HepG2 (cell line): ENCODE data around the gene IRF5. TPM values are rescaled to one million over a fixed set of nuclear protein-coding genes. Genes with fewer than 3 reads are reported as not detected.

Experiments used
- ATF7-NPFF ChIP-seq: sonication (generic); formaldehyde crosslinking; IDR thresholded peaks from 2 replicates; pipeline ENCODE4 v1.8.1; 2023; ENCODE audit warnings: mild to moderate bottlenecking, low read depth, missing genetic modification reagents, moderate library complexity
- CREB3 ChIP-seq: sonication (generic); formaldehyde crosslinking; IDR thresholded peaks from 2 replicates; pipeline ENCODE4 v1.5.0; 2020; ENCODE audit warnings: missing genetic modification reagents
- IRX3 ChIP-seq: sonication (generic); formaldehyde crosslinking; IDR thresholded peaks from 2 replicates; pipeline ENCODE4 v1.8.1; 2023; ENCODE audit warnings: mild to moderate bottlenecking, low read depth, missing genetic modification reagents, borderline replicate concordance
- KLF11 ChIP-seq: IDR thresholded peaks from 2 replicates; pipeline ENCODE4 v1.6.1; 2016; ENCODE audit warnings: missing compliant biosample characterization
- MAFG ChIP-seq: sonication (generic); formaldehyde crosslinking; IDR thresholded peaks from 2 replicates; pipeline ENCODE4 v1.5.1; 2020; ENCODE audit warnings: mild to moderate bottlenecking, missing genetic modification reagents
- POLR2A ChIP-seq, 2 experiments: IDR thresholded peaks; 2 replicates each; pipeline ENCODE4 v1.6.1; 2011; ENCODE audit warnings: low read depth in 2 of 2, low read length in 2 of 2, mild to moderate bottlenecking in 1 of 2, moderate library complexity in 1 of 2; ENCODE audit not compliant: insufficient read depth in 1 of 2
- SMAD3 ChIP-seq: sonication (generic); formaldehyde crosslinking; IDR thresholded peaks from 2 replicates; pipeline ENCODE4 v1.4.0; 2020; ENCODE audit warnings: missing genetic modification reagents
- THAP7 ChIP-seq: sonication (generic); formaldehyde crosslinking; IDR thresholded peaks from 2 replicates; pipeline ENCODE4 v1.8.1; 2023; ENCODE audit warnings: mild to moderate bottlenecking, missing genetic modification reagents
- TSC22D2 ChIP-seq: sonication (generic); formaldehyde crosslinking; IDR thresholded peaks from 2 replicates; pipeline ENCODE4 v1.5.1; 2020; ENCODE audit warnings: missing genetic modification reagents, mild to moderate bottlenecking, borderline replicate concordance
- ZBTB38 ChIP-seq: sonication (generic); formaldehyde crosslinking; IDR thresholded peaks from 2 replicates; pipeline ENCODE4 v1.5.1; 2020; ENCODE audit warnings: mild to moderate bottlenecking, missing genetic modification reagents
- ZNF280B ChIP-seq: sonication (generic); formaldehyde crosslinking; IDR thresholded peaks from 2 replicates; pipeline ENCODE4 v1.5.0; 2020; ENCODE audit warnings: missing genetic modification reagents, mild to moderate bottlenecking, borderline replicate concordance
- ZNF33A ChIP-seq: sonication (generic); formaldehyde crosslinking; IDR thresholded peaks from 2 replicates; pipeline ENCODE4 v1.5.1; 2020; ENCODE audit warnings: missing genetic modification reagents, mild to moderate bottlenecking, moderate library complexity, borderline replicate concordance
- ZNF496 ChIP-seq: sonication (generic); formaldehyde crosslinking; IDR thresholded peaks from 2 replicates; pipeline ENCODE4 v1.8.1; 2023; ENCODE audit warnings: mild to moderate bottlenecking, moderate library complexity, missing genetic modification reagents; ENCODE audit not compliant: insufficient replicate concordance
- ZNF552 ChIP-seq: sonication (generic); formaldehyde crosslinking; IDR thresholded peaks from 2 replicates; pipeline ENCODE4 v1.9.0; 2022; ENCODE audit warnings: missing genetic modification reagents, mild to moderate bottlenecking, borderline replicate concordance
- ZNF687 ChIP-seq: sonication (generic); formaldehyde crosslinking; IDR thresholded peaks from 2 replicates; pipeline ENCODE4 v1.5.1; 2020; ENCODE audit warnings: mild to moderate bottlenecking, missing genetic modification reagents, moderate library complexity
- ZNF691 ChIP-seq: sonication (generic); formaldehyde crosslinking; IDR thresholded peaks from 2 replicates; pipeline ENCODE4 v1.4.0; 2020; ENCODE audit warnings: missing genetic modification reagents, low read depth, mild to moderate bottlenecking, borderline replicate concordance
- ZNF780A ChIP-seq: sonication (generic); formaldehyde crosslinking; IDR thresholded peaks from 2 replicates; pipeline ENCODE4 v1.8.0; 2022; ENCODE audit warnings: mild to moderate bottlenecking, missing genetic modification reagents, moderate library complexity
- ZSCAN29 ChIP-seq: sonication (generic); formaldehyde crosslinking; conservative IDR thresholded peaks from 2 replicates; pipeline ENCODE4 v1.4.0; 2020; ENCODE audit warnings: mild to moderate bottlenecking, missing genetic modification reagents
- polyA plus RNA-seq, 8 experiments: library from polyadenylated mRNA; depleted of rRNA in 3 of 8; stranded (reverse) in 7 of 8; unstranded in 1 of 8; fragments of >200 nt; fragmentation: Illumina TruSeq in 4 of 8; extraction: Trizol in 4 of 8; gene quantifications; 2 replicates each; pipeline versions ENCODE4 v1.2.1 to v1.2.3, GENCODE V29; 2011 to 2016; ENCODE audit warnings: low read depth in 4 of 8, missing spikeins in 1 of 8, mixed read lengths in 1 of 8; ENCODE audit not compliant: insufficient read depth in 1 of 8
- total RNA-seq, 5 experiments: library from RNA; depleted of rRNA; stranded (reverse); fragments of >200 nt; fragmentation: Illumina TruSeq; extraction: Trizol; gene quantifications; 2 replicates each; pipeline ENCODE4 v1.2.3, GENCODE V29; 2016; ENCODE audit warnings: low read depth in 1 of 5

IRF5 gene
- total and polyA plus RNA-seq, 2 of the 13 experiments (the other 11 are each of a cell fraction or from before 2014, with no cell fraction given), result 2.0 to 2.9 TPM

- no peak for TF ChIP-seq ZNF691 (CRISPR knock-in tag)
- no peak for TF ChIP-seq KLF11 (CRISPR knock-in tag)
- no peak for TF ChIP-seq ZNF33A (CRISPR knock-in tag)
- peak; percentile 68 for TF ChIP-seq ZNF280B (CRISPR knock-in tag)
- no peak for TF ChIP-seq CREB3 (CRISPR knock-in tag)
- no peak for TF ChIP-seq POLR2A (IDR thresholded peaks at IDR 0.05; ENCODE audit: insufficient read depth in 1 of 2, low read depth in 2 of 2, low read length in 2 of 2)
- no peak for TF ChIP-seq ATF7-NPFF (CRISPR knock-in tag)
- TF ChIP-seq ZNF687 (CRISPR knock-in tag), result peak; percentile 85
- TF ChIP-seq TSC22D2 (CRISPR knock-in tag), result no peak
- TF ChIP-seq SMAD3 (CRISPR knock-in tag), result no peak
- no peak for TF ChIP-seq ZNF780A (CRISPR knock-in tag)
- no peak for TF ChIP-seq ZSCAN29 (CRISPR knock-in tag)
- TF ChIP-seq ZBTB38 (CRISPR knock-in tag), result no peak
- no peak for TF ChIP-seq MAFG
- TF ChIP-seq ZNF496 (CRISPR knock-in tag), result no peak
- no peak for TF ChIP-seq THAP7 (CRISPR knock-in tag)
- TF ChIP-seq ZNF552 (CRISPR knock-in tag), result no peak
- no peak for TF ChIP-seq IRX3
These were observed 3.0 kb downstream of the IRF5 start (continued) for GRCh38 chr7:128940494-128941322.
